Upper lobe of left lung (tissue), 6 donors: ENCODE results near the gene DNHD1. TPM values are rescaled to one million over a fixed set of nuclear protein-coding genes. Genes with fewer than 3 reads are reported as not detected.
A peak's percentile ranks its signal among the peaks of the same experiment; 100 is the strongest.
"Not testable (repeated sequence)": the region's sequence is repeated elsewhere in the genome, so short reads cannot be mapped to it uniquely, and the experiment has no call there.

Source experiments
- ATAC-seq, 2 donors: fragments of 200-7000 bp; cut with Tn5 transposase; one replicate each; pipeline ENCODE4 v1.9.1; 2022; ENCODE audit warnings: mild to moderate bottlenecking in 2 of 2, moderate library complexity in 2 of 2; ENCODE audit not compliant: low FRiP score in 2 of 2
- DNase-seq, 2 donors: peaks; one replicate each; pipeline ENCODE4 v3.0.0-alpha.2; 2019 to 2020
- H3K27ac ChIP-seq, 4 donors: fragments of 200-600 bp; sonication (generic); one replicate each; pipeline ENCODE4 v1.5.1; 2016 to 2019
- H3K27me3 ChIP-seq, 4 donors: fragments of 200-600 bp; sonication (generic); one replicate each; pipeline ENCODE4 v1.5.1; 2017 to 2019
- H3K36me3 ChIP-seq, 4 donors: fragments of 200-600 bp; sonication (generic); one replicate each; pipeline ENCODE4 v1.5.1; 2016 to 2019
- H3K4me1 ChIP-seq, 4 donors: fragments of 200-600 bp; sonication (generic); one replicate each; pipeline ENCODE4 v1.5.1; 2018 to 2019
- H3K4me3 ChIP-seq, 4 donors: fragments of 200-600 bp; sonication (generic); one replicate each; pipeline ENCODE4 v1.5.1; 2017 to 2019; ENCODE audit warnings: mild to moderate bottlenecking in 2 of 4, moderate library complexity in 1 of 4
- H3K9me3 ChIP-seq, 4 donors: fragments of 200-600 bp; sonication (generic); one replicate each; pipeline ENCODE4 v1.5.1; 2018 to 2019
- EP300 ChIP-seq, 4 donors: sonication (generic); formaldehyde crosslinking; IDR thresholded peaks; one replicate each; pipeline ENCODE4 v1.5.1; 2017; ENCODE audit warnings: antibody characterized with exemption in 4 of 4, control low read depth in 2 of 4
- POLR2A ChIP-seq, 4 donors: fragments of 450-650 bp; IDR thresholded peaks; one replicate each; pipeline ENCODE4 v1.5.1; 2016 to 2017; ENCODE audit warnings: antibody characterized with exemption in 4 of 4, mild to moderate bottlenecking in 2 of 4
- POLR2AphosphoS5 ChIP-seq, 2 donors: sonication (generic); formaldehyde crosslinking; IDR thresholded peaks; one replicate each; pipeline ENCODE4 v1.5.1; 2017; ENCODE audit warnings: antibody characterized with exemption in 2 of 2
- WGBS, 2 donors: methylation state at CpG; one replicate each; pipeline ENCODE4 v1.1.5; 2017 to 2018; 5-methylcytosine and 5-hydroxymethylcytosine counted together
- total RNA-seq, 6 donors: library from RNA; depleted of rRNA in 4 of 6; stranded (reverse); fragments of >200 nt in 4 of 6; gene quantifications; one replicate each; pipeline versions ENCODE4 v1.1.0 to v1.2.1, GENCODE V29; 2016 to 2021
- TF ChIP-seq, protein P1 (sequence below), 6 experiments: fragments of 450-650 bp in 4 of 6; fragments of 200-600 bp in 2 of 6; sonication (generic) in 2 of 6; IDR thresholded peaks; one replicate each; pipeline ENCODE4 v1.5.1; 2016 to 2019; ENCODE audit warnings: antibody characterized with exemption in 6 of 6
- donor health status: DM: no; HTN: no; CAD: no; lungs with moderate emphysema.
- donor health status: DM: no; HTN: yes; CAD: no; lungs with severe emphysema.

The DNHD1 gene
- total RNA-seq, 6 donors from 2014 or later, result 10.5 to 79.6 (median 21.6) TPM

DNA sequence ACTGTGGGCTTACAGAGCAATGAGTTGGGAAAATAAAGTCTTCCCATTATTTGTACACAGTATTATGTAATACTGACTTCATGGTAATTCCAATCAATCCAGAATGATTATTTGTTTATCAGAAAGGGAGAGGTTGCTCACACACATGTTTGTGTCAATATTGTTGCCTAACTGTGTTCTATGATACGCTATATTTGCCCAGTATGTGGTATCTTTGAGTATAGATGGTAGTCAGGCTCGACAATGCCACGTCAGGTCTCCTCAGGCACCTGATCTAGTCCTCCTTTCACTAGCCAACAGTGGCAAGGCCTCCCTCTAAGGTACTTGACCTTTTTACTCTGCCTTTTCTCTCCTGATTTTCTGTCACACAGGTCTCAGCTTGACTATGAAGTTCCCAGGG is 5.3 kb downstream of the DNHD1 start:
- H3K4me3 ChIP-seq, result no peak overlapping the region
- no peak overlapping the region for H3K27ac ChIP-seq
- H3K36me3 ChIP-seq, result peaks cover 4 to 26% (median 14%) of the 10 kb centered on the region in 4 donors
- no peaks in the 10 kb centered on the region for H3K27me3 ChIP-seq
- ATAC-seq (no peak), DNase-seq (no peak)
- WGBS, 2 donors, result 96 to 97% methylated on average over 3 of the region's 3 CpGs
- no peak for TF ChIP-seq POLR2A (IDR thresholded peaks at IDR 0.05)
- no peak for TF ChIP-seq EP300 (IDR thresholded peaks at IDR 0.05)
- TF ChIP-seq, protein P1, sequence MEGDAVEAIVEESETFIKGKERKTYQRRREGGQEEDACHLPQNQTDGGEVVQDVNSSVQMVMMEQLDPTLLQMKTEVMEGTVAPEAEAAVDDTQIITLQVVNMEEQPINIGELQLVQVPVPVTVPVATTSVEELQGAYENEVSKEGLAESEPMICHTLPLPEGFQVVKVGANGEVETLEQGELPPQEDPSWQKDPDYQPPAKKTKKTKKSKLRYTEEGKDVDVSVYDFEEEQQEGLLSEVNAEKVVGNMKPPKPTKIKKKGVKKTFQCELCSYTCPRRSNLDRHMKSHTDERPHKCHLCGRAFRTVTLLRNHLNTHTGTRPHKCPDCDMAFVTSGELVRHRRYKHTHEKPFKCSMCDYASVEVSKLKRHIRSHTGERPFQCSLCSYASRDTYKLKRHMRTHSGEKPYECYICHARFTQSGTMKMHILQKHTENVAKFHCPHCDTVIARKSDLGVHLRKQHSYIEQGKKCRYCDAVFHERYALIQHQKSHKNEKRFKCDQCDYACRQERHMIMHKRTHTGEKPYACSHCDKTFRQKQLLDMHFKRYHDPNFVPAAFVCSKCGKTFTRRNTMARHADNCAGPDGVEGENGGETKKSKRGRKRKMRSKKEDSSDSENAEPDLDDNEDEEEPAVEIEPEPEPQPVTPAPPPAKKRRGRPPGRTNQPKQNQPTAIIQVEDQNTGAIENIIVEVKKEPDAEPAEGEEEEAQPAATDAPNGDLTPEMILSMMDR (IDR thresholded peaks at IDR 0.05), result no peak
- TF ChIP-seq POLR2AphosphoS5 (IDR thresholded peaks at IDR 0.05), result no peak
- H3K9me3 ChIP-seq, result no peaks in the 10 kb centered on the region
- H3K4me1 ChIP-seq, result no peaks in the 10 kb centered on the region

DNA sequence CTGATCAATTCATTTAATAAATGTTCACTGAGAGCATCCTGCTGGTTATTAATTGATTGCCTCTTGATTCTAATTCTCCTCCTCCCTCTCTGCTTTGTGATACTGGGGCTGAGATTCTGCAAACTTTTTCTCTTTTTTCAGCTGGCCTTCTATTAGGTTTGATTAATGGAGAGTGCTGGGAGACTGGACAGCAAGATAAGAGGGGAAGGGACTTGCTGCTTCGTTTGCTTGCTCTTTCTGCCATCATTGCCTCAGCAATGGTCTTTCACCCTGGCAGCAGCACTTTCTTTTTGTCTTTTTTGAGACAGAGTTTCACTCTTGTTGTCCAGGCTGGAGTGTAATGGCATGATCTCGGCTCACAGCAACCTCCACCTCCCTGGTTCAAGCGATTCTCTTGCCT is 7.1 kb downstream of the DNHD1 start:
- no peaks in the 10 kb centered on the region for H3K27me3 ChIP-seq
- H3K27ac ChIP-seq, result no peak overlapping the region
- TF ChIP-seq, protein P1 (IDR thresholded peaks at IDR 0.05), result no peak
- TF ChIP-seq POLR2AphosphoS5 (IDR thresholded peaks at IDR 0.05) (no peak), POLR2A (IDR thresholded peaks at IDR 0.05) (no peak), EP300 (IDR thresholded peaks at IDR 0.05) (no peak)
- H3K4me1 ChIP-seq, result no peaks in the 10 kb centered on the region
- H3K4me3 ChIP-seq, result no peak overlapping the region
- ATAC-seq, result no peak
- no peak for DNase-seq
- H3K36me3 ChIP-seq, result peaks cover 0 to 26% (median 8%) of the 10 kb centered on the region in 4 donors
- no peaks in the 10 kb centered on the region for H3K9me3 ChIP-seq
- 77 to 82% methylated on average over 3 of the region's 3 CpGs for WGBS, 2 donors

DNA sequence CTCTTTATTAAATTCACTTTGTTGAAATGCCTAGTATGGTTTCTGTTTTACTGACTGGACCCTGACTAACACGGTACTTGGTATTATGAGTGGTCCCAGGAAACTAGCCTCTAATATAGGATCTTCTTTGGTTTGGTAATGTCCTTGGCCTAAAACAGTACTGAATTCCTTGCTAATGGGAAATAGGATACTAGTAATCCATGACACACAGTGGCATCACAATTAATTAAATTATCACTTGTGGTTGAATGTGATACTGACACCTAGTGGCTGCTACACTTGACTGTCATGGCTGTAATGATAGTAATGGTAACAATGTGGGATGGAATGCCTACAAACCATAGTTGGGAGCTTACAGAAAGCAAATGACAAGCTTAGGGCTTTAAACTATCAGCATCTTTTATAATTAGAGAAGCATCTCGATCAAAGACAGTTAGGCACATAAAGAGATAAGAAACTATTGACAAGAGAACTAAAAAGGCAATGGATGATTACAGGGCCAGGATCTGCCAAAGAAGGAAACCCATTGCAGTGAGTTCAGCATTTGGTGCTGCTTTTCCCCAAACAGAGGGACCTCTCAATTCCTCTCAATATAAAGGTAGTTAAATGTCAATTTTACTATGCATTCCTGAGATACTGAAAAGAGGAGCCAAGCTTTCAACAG is 8.6 kb downstream of the DNHD1 start:
- no peak overlapping the region for H3K27ac ChIP-seq
- H3K4me3 ChIP-seq, result no peak overlapping the region
- TF ChIP-seq POLR2A (IDR thresholded peaks at IDR 0.05) (no peak), POLR2AphosphoS5 (IDR thresholded peaks at IDR 0.05) (no peak), EP300 (IDR thresholded peaks at IDR 0.05) (no peak)
- TF ChIP-seq, protein P1 (IDR thresholded peaks at IDR 0.05), result peak; percentile 48 to 76 (median 65)
- 61 to 62% methylated on average over 2 of the region's 2 CpGs for WGBS, 2 donors
- peaks cover 0 to 27% (median 11%) of the 10 kb centered on the region in 4 donors for H3K36me3 ChIP-seq
- no peaks in the 10 kb centered on the region for H3K27me3 ChIP-seq
- no peaks in the 10 kb centered on the region for H3K4me1 ChIP-seq
- no peaks in the 10 kb centered on the region for H3K9me3 ChIP-seq
- ATAC-seq (peak in 1 of 2 donors; percentile 81), DNase-seq (no peak)

DNA sequence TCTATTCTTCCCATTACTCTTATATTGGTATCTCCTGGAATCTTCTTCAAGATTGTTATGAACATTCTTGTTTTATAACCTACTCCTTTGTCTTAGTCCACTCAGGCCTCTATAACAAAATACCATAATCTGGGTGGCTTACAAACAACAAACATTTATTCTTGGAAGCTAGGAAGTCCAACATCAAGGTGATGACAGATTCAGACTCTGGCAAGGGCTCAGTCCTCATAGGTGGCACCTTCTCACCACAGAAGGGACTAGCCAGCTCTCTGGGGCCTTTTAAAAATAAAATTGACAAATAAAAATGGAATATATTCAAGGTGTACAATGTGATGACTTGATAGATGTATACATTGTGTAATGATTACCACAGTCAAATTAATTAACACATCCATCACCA is 19.8 kb downstream of the DNHD1 start:
- Histone ChIP-seq H3K36me3 (peaks cover 0 to 45% (median 4%) of the 10 kb centered on the region in 4 donors), H3K4me3 (no peak overlapping the region), H3K4me1 (no peaks in the 10 kb centered on the region), H3K27ac (no peak overlapping the region), H3K27me3 (no peaks in the 10 kb centered on the region), H3K9me3 (no peaks in the 10 kb centered on the region)
- no peak for ATAC-seq
- TF ChIP-seq POLR2AphosphoS5 (IDR thresholded peaks at IDR 0.05) (no peak), POLR2A (IDR thresholded peaks at IDR 0.05) (no peak), EP300 (IDR thresholded peaks at IDR 0.05) (no peak)
- TF ChIP-seq, protein P1 (IDR thresholded peaks at IDR 0.05), result no peak
- DNase-seq, result no peak

DNA sequence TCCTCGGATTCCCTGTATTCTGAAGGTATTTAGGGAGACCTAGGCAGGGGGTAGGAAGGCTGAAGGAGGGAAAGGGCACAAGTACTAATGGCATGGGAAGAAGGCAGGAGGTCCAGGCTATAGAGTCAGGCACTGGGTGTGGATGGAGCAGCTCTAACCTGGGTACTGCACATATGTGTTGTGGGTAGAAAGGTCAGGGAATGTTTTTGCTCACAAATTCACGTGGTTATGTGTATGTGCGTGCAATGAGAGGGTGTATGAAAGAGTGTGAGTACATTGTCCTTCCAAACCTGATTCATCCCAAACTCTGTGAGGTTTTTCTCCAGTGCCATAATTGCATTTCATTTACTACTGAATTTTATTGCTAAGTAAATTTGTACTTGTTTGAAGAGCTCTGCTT is 23.2 kb downstream of the DNHD1 start:
- Histone ChIP-seq H3K9me3 (no peaks in the 10 kb centered on the region), H3K27me3 (no peaks in the 10 kb centered on the region), H3K27ac (no peak overlapping the region), H3K4me1 (no peaks in the 10 kb centered on the region), H3K36me3 (peaks cover 0 to 25% (median 3%) of the 10 kb centered on the region in 4 donors), H3K4me3 (no peak overlapping the region)
- DNase-seq, result no peak
- whole genome bisulfite sequencing, 2 donors, result 80 to 88% methylated on average over 3 of the region's 3 CpGs
- ATAC-seq, result no peak
- TF ChIP-seq EP300 (IDR thresholded peaks at IDR 0.05) (no peak), POLR2AphosphoS5 (IDR thresholded peaks at IDR 0.05) (no peak), POLR2A (IDR thresholded peaks at IDR 0.05) (no peak)
- TF ChIP-seq, protein P1 (IDR thresholded peaks at IDR 0.05), result no peak

DNA sequence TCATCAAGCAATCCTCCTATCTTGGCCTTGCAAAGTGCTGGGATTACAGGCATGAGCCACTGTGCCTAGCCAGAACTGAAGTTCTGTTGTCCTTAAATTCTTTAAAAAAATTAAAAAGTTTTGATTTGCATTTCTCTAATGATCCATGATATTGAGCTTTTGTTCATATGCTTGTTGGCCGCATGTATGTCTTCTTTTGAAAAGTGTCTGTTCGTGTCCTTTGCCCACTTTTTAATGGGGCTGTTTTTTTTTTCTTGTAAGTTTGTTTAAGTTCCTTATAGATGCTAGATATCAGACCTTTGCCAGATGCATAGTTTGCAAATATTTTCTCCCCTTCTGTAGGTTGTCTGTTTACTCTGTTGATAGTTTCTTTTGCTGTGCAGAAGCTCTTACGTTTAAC is 24.9 kb downstream of the DNHD1 start:
- not testable (repeated sequence) for H3K27me3 ChIP-seq, ATAC-seq, DNase-seq, H3K4me1 ChIP-seq, H3K9me3 ChIP-seq, H3K4me3 ChIP-seq, H3K27ac ChIP-seq
- H3K36me3 ChIP-seq, result peaks cover 0 to 25% (median 3%) of the 10 kb centered on the region in 4 donors
- 91 to 97% methylated on average over 3 of the region's 3 CpGs for WGBS, 2 donors
